Right ventricle myocardium superior (tissue), 1 donor: Measurements from ENCODE around the gene MPDZ. TPM values are rescaled to one million over a fixed set of nuclear protein-coding genes. Genes with fewer than 3 reads are reported as not detected.
"Not testable (repeated sequence)": the region's sequence is repeated elsewhere in the genome, so short reads cannot be mapped to it uniquely, and the experiment has no call there.

ENCODE experiments used
- ATAC-seq: fragments of 200-7000 bp; cut with Tn5 transposase; one replicate; pipeline ENCODE4 v1.9.1; 2020; ENCODE audit warnings: mild to moderate bottlenecking; ENCODE audit not compliant: poor library complexity
- DNase-seq: peaks from one replicate; pipeline ENCODE4 v3.0.0-alpha.2; 2020
- intact Hi-C: fragments of 100-400 bp; cut with DNase I; formaldehyde crosslinking; loops from one replicate; pipeline ENCODE4 v1.11.2; 2022
- total RNA-seq: library from RNA; stranded (reverse); fragmentation: NEBNext Ultra II Directional; extraction: Animal tissue kit (Norgen Biotek cat#: 25700); gene quantifications from one replicate; pipeline ENCODE4 v1.2.1, GENCODE V29; 2021
- donor health status: DM: no; HTN: yes; CAD: no; lungs with severe emphysema.

Gene MPDZ
- total RNA-seq, 1 donor from 2014 or later = 64.3 TPM

GRCh38 chr9:13270734-13271133, 8.8 kb downstream of the MPDZ start:
- ATAC-seq (no peak), DNase-seq (no peak)
- intact Hi-C loops = no loop called here

GRCh38 chr9:13269589-13270452, 9.7 kb downstream of the MPDZ start:
- intact Hi-C loops = no loop called here
- ATAC-seq (no peak), DNase-seq (no peak)

- DNase-seq (no peak), ATAC-seq (no peak)
- intact Hi-C loops = no loop called here
Measured at GRCh38 chr9:13268469-13268868, 11.0 kb downstream of the MPDZ start.

GRCh38 chr9:13267743-13268142, 11.7 kb downstream of the MPDZ start:
- intact Hi-C loops = no loop called here
- no peak for DNase-seq
- no peak for ATAC-seq

- ATAC-seq (peak; percentile 80), DNase-seq (no peak)
- intact Hi-C loops = no loop called here
Measured at GRCh38 chr9:13266167-13266566, 13.3 kb downstream of the MPDZ start.

- ATAC-seq (no peak), DNase-seq (no peak)
- intact Hi-C loops = no loop called here
Measured at GRCh38 chr9:13264788-13265187, 14.7 kb downstream of the MPDZ start.

GRCh38 chr9:13263511-13263910, 16.0 kb downstream of the MPDZ start:
- no peak for ATAC-seq
- intact Hi-C loops = no loop called here
- DNase-seq = no peak

- intact Hi-C loops = no loop called here
- no peak for ATAC-seq
- no peak for DNase-seq
Measured at GRCh38 chr9:13252852-13253251, 26.6 kb downstream of the MPDZ start.

GRCh38 chr9:13244181-13244580, 35.3 kb downstream of the MPDZ start:
- ATAC-seq (no peak), DNase-seq (no peak)
- intact Hi-C loops = loop anchor here (10.0 kb wide), 1 partner anchor 51 kb away; no protein-coding TSS in a partner anchor

GRCh38 chr9:13241283-13241682, 38.2 kb downstream of the MPDZ start:
- no peak for DNase-seq
- ATAC-seq = no peak
- intact Hi-C loops = loop anchor here (10.0 kb wide), 1 partner anchor 54 kb away; no protein-coding TSS in a partner anchor

GRCh38 chr9:13239660-13240059, 39.8 kb downstream of the MPDZ start:
- no peak for ATAC-seq
- intact Hi-C loops = loop anchor here (10.0 kb wide), 1 partner anchor 55 kb away; no protein-coding TSS in a partner anchor
- no peak for DNase-seq

- DNase-seq (no peak), ATAC-seq (no peak)
- intact Hi-C loops = no loop called here
Measured at GRCh38 chr9:13239208-13239607, 40.3 kb downstream of the MPDZ start.

- intact Hi-C loops = no loop called here
- DNase-seq (no peak), ATAC-seq (no peak)
Measured at GRCh38 chr9:13234932-13235331, 44.6 kb downstream of the MPDZ start.

- DNase-seq = no peak
- ATAC-seq = no peak
- intact Hi-C loops = no loop called here
Measured at GRCh38 chr9:13228431-13228830, 51.1 kb downstream of the MPDZ start.

- no peak for DNase-seq
- intact Hi-C loops = no loop called here
- ATAC-seq = no peak
Measured at GRCh38 chr9:13224366-13224765, 55.1 kb downstream of the MPDZ start.

GRCh38 chr9:13222733-13223132, 56.8 kb downstream of the MPDZ start:
- ATAC-seq, intact Hi-C loops, DNase-seq: not testable (repeated sequence)

GRCh38 chr9:13221741-13222140, 57.8 kb downstream of the MPDZ start:
- DNase-seq (no peak), ATAC-seq (no peak)
- intact Hi-C loops = no loop called here

GRCh38 chr9:13220837-13221236, 58.7 kb downstream of the MPDZ start:
- ATAC-seq = no peak
- intact Hi-C loops = no loop called here

GRCh38 chr9:13215791-13216554, 63.5 kb downstream of the MPDZ start:
- intact Hi-C loops = no loop called here
- DNase-seq = no peak
- no peak for ATAC-seq

More at GRCh38 chr9:13220837-13221236, 58.7 kb downstream of the MPDZ start:
- no peak for DNase-seq

GRCh38 chr9:13213998-13214397, 65.5 kb downstream of the MPDZ start:
- DNase-seq (no peak), ATAC-seq (no peak)
- intact Hi-C loops = no loop called here
